Omental fat pad (tissue), 4 donors: ENCODE measurements around the gene ZFYVE16. TPM values are rescaled to one million over a fixed set of nuclear protein-coding genes. Genes with fewer than 3 reads are reported as not detected.
A peak's percentile ranks its signal among the peaks of the same experiment; 100 is the strongest.
"Not testable (repeated sequence)": the region's sequence is repeated elsewhere in the genome, so short reads cannot be mapped to it uniquely, and the experiment has no call there.

Source experiments
- ATAC-seq: fragments of 150-250 bp; one replicate; pipeline ENCODE4 v1.9.1; 2016; ENCODE audit warnings: mild to moderate bottlenecking, moderate library complexity; ENCODE audit not compliant: low FRiP score
- DNase-seq: peaks from one replicate; pipeline ENCODE4 v3.0.0-alpha.2; 2019; ENCODE audit warnings: low spot score
- total RNA-seq, 4 donors: library from RNA; depleted of rRNA; stranded (reverse); fragments of >200 nt; gene quantifications; one replicate each; pipeline ENCODE4 v1.1.0, GENCODE V29; 2016
- TF ChIP-seq, protein P1 (sequence below), 3 donors: fragments of 450-650 bp; IDR thresholded peaks; one replicate each; pipeline ENCODE4 v1.5.1; 2016 to 2017; ENCODE audit warnings: antibody characterized with exemption in 3 of 3, mild to moderate bottlenecking in 3 of 3, moderate library complexity in 2 of 3

Gene ZFYVE16
- total RNA-seq, 4 donors from 2014 or later: 24.2 to 71.2 (median 30.5) TPM

DNA sequence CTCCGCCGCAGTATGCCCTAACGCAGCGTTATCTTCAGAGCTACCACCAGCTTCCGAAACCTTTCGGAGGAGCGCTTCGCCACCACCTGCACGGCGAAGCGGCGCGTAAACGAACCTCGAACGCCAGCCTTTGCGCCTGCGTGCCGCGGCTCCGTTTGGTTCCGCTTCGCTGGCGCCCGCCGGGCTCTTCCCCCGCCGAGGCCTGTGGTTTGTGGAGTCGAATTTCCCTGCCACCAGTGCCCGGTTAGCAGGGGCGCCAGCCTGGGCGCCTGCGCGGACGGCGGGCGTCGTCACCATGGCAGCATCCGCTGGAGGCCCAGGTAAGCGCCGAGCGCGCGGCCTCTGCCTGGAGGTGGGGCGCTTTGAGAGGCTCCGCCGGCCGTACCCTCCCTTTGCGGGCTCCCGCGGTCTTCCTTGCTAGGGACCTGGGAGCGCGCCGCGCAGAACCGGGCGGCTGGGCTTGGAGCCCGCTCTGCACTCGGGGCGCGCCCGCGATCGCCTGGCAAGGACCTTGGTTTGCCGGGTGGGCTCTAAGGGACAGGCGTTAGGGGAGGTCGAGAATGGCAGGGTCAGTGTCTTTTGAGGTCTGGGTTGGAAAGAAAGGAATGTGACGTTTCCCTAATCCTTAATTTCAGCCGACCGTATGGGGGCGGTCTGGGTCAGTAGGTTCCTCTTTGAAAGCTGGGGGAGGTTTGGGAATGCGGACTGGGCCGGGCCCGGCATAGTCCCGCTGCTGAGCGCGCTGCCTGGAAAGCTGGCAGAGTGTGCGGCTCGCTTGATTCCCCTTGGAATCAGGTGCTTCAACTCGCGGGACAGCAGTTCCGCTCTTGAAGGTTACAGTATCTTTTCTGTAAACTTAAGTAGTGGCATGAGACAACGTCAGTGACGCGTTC, 80.2 kb downstream of the ZFYVE16 start, which contains the start of gene FAM151B:
Gene FAM151B (plus strand): TSS at position 272 of the 893 bp plus-strand sequence. CDS start 24 bp downstream, at position 296.
- DNase-seq: peak; percentile 28
- TF ChIP-seq, protein P1, sequence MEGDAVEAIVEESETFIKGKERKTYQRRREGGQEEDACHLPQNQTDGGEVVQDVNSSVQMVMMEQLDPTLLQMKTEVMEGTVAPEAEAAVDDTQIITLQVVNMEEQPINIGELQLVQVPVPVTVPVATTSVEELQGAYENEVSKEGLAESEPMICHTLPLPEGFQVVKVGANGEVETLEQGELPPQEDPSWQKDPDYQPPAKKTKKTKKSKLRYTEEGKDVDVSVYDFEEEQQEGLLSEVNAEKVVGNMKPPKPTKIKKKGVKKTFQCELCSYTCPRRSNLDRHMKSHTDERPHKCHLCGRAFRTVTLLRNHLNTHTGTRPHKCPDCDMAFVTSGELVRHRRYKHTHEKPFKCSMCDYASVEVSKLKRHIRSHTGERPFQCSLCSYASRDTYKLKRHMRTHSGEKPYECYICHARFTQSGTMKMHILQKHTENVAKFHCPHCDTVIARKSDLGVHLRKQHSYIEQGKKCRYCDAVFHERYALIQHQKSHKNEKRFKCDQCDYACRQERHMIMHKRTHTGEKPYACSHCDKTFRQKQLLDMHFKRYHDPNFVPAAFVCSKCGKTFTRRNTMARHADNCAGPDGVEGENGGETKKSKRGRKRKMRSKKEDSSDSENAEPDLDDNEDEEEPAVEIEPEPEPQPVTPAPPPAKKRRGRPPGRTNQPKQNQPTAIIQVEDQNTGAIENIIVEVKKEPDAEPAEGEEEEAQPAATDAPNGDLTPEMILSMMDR (IDR thresholded peaks at IDR 0.05): no peak
- ATAC-seq: peak; percentile 97

DNA sequence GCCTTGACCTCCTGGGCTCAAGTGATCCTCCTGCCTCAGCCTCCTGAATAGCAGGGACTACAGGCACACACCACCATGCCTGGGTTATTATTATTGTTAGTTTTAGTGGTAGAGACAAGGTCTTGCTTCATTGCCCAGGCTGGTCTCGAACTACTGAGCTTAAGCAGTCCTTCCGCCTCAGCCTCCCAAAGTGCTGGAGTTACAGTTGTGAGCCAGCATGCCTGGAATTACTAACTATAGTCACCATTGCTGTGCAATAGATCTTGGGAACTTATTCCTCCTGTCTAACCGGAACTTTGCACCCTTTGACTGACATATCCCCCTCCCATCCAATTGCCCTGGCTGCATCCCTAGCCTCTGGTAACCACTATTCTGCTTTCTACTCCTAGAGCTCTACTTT, 83.4 kb downstream of the ZFYVE16 start:
- no peak for ATAC-seq

DNA sequence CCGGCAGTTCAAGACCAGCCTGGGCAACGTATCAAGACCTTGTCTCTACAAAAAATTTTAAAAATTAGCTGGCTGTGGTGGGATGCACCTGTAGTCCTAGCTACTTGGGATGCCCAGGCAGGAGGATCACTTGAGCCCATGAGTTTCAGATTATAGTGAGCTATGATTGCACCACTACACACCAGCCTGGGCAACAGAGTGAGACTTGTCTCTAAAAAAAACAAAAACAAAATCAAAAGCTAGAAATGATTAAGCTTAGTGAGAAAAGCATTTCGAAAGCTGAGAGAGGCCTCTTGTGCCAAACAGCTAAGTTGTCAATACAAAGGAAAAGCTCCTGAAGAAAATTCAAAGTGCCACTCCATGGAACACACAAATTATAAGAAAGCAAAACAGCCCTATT, 84.9 kb downstream of the ZFYVE16 start:
- TF ChIP-seq, protein P1 (IDR thresholded peaks at IDR 0.05): no peak
- DNase-seq (no peak), ATAC-seq (no peak)

More for the DNA sequence above, 83.4 kb downstream of the ZFYVE16 start:
- no peak for DNase-seq
- TF ChIP-seq, protein P1 (IDR thresholded peaks at IDR 0.05): no peak

DNA sequence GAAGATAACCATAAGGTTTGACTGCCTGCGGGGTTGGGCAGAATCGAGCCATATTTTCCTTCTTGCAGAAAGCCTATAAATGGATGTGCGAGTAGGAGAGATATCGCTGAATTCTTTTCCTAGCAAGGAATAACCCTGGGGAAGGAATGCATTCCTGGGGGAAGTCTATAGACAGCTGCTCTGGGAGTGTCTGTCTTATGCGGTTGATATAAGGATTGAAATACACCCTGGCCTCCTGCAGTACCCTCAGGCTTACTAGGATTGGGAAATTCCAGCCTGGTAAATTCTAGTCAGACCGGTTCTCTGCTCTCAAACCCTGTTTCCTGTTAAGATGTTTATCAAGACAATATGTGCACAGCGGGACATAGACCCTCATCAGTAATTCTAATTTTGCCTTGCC, 85.6 kb downstream of the ZFYVE16 start:
- ATAC-seq, DNase-seq: not testable (repeated sequence)

DNA sequence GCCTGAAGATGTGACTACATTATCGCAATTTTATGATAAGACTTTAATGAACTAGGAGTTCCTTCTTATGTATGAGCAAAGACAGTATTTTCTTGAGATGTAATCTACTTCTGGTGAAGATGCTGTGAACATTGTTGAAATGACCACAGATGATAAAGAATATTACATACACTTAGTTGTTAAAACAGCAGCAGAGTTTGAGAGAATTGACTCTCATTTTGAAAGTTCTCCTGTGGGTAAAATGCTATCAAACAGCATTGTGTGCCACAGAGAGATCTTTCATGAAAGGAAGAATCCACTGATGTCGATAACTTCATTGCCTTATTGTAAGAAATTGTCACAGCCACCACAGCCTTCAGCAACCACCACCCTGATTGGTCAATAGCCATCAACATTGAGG, 88.0 kb downstream of the ZFYVE16 start:
- DNase-seq: no peak
- TF ChIP-seq, protein P1 (IDR thresholded peaks at IDR 0.05): no peak
- no peak for ATAC-seq

DNA sequence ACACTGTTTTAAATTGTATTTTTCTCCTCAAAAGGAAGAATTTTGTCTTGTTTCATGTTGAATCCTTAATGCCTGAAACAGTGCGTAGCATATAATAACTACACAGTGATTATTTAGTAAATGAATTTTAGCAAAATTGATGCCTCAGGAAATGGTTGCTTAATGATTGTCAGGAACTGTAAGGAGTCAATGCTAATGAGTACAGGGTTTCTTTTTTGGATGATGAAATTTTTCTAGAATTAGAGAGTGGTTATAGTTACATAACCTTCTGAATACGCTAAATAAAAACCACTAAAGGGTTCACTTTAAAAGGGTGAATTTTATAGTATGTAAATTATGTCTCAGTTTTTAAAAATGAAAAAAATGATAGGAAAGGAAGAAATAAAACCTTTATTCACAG, 94.9 kb downstream of the ZFYVE16 start:
- TF ChIP-seq, protein P1 (IDR thresholded peaks at IDR 0.05): no peak
- ATAC-seq (no peak), DNase-seq (no peak)

DNA sequence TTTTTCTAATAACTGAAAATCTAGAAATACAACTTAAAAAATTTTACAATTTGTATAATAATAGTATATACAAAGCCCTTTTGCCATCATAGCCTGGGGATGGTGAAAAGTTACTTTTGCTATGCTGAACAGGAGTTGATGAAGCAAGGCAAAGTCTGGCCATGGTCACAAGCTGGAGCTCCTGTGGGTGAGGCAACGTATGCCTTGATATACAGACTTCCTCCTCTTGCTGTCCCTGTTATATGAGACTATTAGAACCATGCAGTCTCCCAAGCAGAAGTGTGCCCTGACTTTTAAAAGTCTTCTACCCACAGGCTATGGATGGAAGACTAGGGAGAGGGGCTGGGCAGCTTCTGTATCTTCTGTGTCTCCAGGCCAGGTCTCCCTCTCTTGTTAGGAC, 95.8 kb downstream of the ZFYVE16 start:
- TF ChIP-seq, protein P1 (IDR thresholded peaks at IDR 0.05): no peak
- ATAC-seq (no peak), DNase-seq (no peak)
